ENCODE data around the gene SERPINA12. TPM values are rescaled to one million over a fixed set of nuclear protein-coding genes. Genes with fewer than 3 reads are reported as not detected.

Gene SERPINA12
- not detected for total RNA-seq

DNA sequence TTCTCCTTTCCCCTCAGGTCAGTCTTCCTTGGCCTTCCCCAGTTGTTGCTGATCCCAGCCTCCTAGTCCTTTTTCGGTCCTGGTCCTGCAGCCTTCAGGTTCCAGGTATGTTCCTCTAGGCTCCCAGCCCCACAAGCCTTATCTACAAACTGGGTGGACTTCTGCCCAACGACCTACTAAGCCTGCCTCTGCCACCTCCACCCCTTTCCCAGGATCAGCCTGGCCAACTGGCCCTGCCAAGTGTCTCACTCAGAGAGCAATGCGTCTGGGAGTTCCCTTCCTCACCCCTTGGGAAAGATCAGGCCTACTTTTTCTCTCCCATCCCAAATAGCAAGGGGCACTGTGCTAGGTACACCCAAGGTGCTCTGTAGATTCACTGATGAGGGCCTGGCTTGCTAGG, at the start of gene SERPINA12:
TSS of gene SERPINA12 (minus strand) at position 114 of the 400 bp plus-strand sequence. CDS start 11,072 bp downstream, outside the sequence.
- FAIRE-seq = no peak
- DNase-seq (ENCODE audit: low spot score in 2 of 2) = no peak

- FAIRE-seq (no peak), DNase-seq (ENCODE audit: low spot score in 2 of 2) (no peak)
Observed at GRCh38 chr14:94558842-94559241, 49.6 kb upstream of the SERPINA12 start.

DNA sequence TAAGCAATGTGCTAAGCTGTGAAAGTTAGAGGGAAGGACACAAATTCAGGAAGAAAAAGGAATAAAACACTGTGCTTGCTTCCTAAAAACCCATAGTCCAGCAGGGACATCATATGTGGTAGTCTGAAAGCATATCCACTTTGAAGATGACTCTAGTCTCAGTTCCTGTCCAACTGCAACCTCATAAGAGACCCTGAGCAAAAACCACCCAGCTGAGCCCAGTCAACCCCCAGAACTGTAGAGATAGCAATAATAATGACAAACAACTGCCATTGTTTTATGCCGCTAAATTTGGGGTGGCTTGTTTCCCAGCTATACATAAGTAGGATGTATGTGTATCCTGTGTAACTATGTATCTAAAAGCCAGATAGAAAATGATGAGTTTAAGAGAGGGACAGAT, 48.1 kb upstream of the SERPINA12 start:
- no peak for FAIRE-seq
- no peak for DNase-seq (ENCODE audit: low spot score in 2 of 2)

GRCh38 chr14:94555991-94556390, 46.7 kb upstream of the SERPINA12 start:
- FAIRE-seq = no peak
- no peak for DNase-seq (ENCODE audit: low spot score in 2 of 2)

DNA sequence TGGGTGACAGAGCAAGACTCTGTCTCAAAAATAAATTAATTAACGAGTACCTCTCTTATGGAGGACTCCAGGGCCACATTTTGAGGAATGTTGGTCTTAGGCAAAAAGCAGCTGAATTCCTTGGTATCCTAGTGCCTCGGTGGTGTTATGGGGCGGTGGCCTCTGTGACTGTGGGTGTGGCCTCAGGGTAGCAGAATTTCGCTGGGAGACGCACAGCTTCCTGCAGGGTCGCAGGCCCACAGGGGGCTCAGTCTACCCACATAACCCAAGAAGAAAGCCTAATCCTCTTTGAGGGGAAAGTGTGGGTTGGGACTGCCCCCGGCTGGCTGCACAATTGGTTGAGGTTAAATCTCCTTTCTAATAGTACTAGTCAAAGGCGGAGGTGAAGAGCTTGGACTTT, 40.8 kb upstream of the SERPINA12 start:
- FAIRE-seq (no peak), DNase-seq (ENCODE audit: low spot score in 2 of 2) (no peak)

- DNase-seq (ENCODE audit: low spot score in 2 of 2) (peak in 1 of 2 donors; percentile 46), FAIRE-seq (no peak)
Observed at GRCh38 chr14:94548999-94549985, 40.0 kb upstream of the SERPINA12 start.

DNA sequence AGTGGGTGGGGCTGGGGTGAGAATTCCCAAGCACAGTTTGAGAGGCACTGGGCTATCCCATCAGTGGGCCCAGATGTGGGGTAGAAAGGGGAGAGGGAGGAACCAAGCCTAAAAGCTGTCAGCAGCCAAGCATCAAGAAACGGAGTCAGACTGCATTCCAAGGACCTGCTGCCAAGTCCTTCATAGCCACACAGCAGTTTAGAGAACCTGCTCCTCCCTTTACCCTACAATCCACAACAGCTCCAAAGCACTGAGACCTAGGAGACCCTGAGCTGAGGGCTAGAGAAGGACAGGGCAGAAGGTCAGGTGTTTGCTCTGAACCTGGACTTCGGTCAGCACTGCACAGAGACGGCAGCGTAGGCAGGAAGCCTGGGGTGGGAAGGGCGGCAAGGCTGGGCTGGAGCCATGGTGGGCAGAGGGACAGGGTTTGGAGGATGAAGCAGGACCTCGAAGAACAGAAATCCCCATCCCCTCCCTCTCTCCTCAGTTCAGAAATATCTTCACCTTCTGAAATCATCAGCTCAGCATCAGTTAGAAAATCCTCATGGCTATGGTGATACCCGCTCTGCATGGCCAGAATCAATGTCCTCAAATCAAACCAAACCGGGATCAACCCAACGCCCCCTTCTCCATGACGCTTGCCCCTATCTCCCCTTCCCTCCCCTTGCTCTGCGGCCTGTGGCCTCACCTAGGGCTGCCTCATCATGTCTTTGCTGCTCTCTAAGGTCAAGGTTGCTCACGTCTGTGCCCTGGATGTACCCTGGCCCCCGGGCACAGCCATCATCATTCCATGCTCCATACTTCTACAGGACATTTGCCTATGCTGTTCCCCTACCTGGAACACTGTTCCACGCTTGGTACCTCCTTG, 39.1 kb upstream of the SERPINA12 start:
- FAIRE-seq (no peak), DNase-seq (ENCODE audit: low spot score in 2 of 2) (no peak)

DNA sequence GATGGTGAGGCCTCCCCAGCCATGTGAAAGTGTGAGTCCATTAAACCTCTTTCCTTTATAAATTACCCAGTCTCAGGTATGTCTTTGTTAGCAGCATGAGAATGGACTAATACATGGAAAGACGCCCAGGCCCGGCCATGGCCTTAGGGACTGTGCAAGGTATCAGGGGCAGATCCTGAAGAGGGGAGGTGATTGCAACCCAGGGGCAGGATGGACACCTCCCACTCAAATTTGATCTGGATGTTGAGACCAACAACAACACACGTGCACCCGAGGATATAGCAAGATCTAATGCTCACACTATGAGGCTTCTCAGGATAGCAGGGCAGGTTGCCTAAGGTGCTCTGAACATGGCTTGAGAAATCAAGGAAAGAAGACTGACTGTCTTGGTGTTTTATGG, 38.5 kb upstream of the SERPINA12 start:
- FAIRE-seq = no peak
- no peak for DNase-seq (ENCODE audit: low spot score in 2 of 2)

GRCh38 chr14:94547151-94547680, 37.9 kb upstream of the SERPINA12 start:
- no peak for FAIRE-seq
- no peak for DNase-seq (ENCODE audit: low spot score in 2 of 2)

- peak in 1 of 2 donors; percentile 42 for DNase-seq (ENCODE audit: low spot score in 2 of 2)
- no peak for FAIRE-seq
Observed at GRCh38 chr14:94545131-94545841, 36.0 kb upstream of the SERPINA12 start.

DNA sequence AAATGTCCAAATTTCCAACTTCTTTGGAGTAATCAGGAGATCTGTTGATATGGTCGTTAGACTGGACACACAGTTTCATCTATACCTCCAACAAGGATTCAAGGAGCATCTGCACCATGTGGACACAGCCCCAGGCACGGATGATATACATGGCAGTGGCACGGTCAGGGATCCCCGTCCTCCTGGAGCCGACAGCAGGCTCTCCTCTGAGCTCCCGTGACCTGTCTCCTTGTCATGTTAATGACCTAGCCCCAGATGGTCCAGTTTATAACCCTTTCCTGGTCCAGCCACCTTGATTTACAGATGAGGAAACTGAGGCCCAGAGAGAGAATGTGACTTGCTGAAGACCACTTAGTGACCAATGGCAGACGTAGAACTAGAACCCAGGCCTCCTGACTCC, 35.5 kb upstream of the SERPINA12 start:
- no peak for DNase-seq (ENCODE audit: low spot score in 2 of 2)
- FAIRE-seq = no peak

- FAIRE-seq (no peak), DNase-seq (ENCODE audit: low spot score in 2 of 2) (no peak)
Observed at GRCh38 chr14:94543449-94544124, 34.3 kb upstream of the SERPINA12 start.

GRCh38 chr14:94542811-94543440, 33.7 kb upstream of the SERPINA12 start:
- DNase-seq (ENCODE audit: low spot score in 2 of 2) (no peak), FAIRE-seq (no peak)

DNA sequence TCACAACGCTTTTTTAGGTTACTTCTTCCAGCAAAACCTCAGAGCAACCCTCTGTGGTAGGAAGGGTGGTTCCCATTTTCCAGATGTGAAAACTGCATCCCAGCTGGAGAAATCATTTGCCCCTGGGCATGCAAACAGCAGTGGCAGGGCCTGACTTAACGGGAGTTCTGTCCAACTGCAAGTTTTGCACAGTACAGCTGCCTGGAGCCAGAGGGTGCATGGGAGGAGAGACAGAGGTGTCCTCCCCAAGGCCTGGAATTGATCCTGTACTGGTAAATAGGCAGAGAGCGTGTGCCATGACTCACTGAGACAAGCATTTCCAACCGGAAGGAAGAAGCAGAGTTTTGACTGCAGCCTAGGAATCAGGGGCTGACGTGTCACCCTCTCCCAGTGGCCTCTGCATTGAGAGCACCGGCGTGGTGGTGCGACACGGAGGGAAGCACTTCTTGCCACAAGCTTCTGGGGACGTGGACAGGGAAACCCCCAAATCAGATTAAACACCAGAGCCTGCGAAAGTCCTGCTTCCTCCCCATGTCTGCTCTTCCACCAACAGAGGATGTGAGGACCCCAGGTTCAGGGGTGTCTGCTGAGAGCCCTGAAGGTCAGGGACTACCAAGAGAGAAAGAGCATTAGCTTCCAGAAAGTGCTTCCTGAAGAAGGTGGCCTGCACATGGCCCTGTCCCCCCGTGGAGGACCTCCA, 33.0 kb upstream of the SERPINA12 start:
- no peak for FAIRE-seq
- no peak for DNase-seq (ENCODE audit: low spot score in 2 of 2)

- FAIRE-seq (no peak), DNase-seq (ENCODE audit: low spot score in 2 of 2) (no peak)
Observed at GRCh38 chr14:94541234-94541975, 32.1 kb upstream of the SERPINA12 start.

GRCh38 chr14:94540031-94540794, 30.9 kb upstream of the SERPINA12 start:
- FAIRE-seq (no peak), DNase-seq (ENCODE audit: low spot score in 2 of 2) (no peak)

- no peak for DNase-seq (ENCODE audit: low spot score in 2 of 2)
- FAIRE-seq = no peak
Observed at GRCh38 chr14:94539181-94539580, 29.9 kb upstream of the SERPINA12 start.
